Measurements from ENCODE around the gene CACNB4. TPM values are rescaled to one million over a fixed set of nuclear protein-coding genes. Genes with fewer than 3 reads are reported as not detected.
A peak's percentile ranks its signal among the peaks of the same experiment; 100 is the strongest.

The CACNB4 gene
- total RNA-seq, 2 donors from 2014 or later, result 0.93 to 0.95 TPM

DNA sequence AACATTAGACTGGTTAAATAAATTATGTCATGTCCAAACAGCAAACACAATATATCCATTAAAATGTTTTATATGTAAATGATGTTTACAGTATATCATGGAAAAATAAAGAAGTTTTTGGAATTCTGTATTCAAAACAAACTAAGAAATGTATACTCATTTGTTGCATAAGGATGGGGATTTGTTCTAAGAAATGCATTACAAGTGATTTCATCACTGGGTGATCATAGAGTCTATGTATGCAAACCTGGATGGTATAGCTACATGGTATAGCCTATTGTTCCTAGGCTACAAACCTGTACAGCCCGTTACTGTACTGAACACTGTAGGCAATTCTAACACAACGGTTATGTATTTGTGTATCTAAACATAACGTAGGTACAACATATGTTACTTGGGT is 305.7 kb downstream of the CACNB4 start:
- peaks cover 2% of the 10 kb centered on the region for H3K9me3 Mint-ChIP-seq
- WGBS, 2 experiments (ENCODE audit: insufficient coverage in 1 of 2, insufficient read length in 1 of 2), result 98% methylated on average over 3 of the region's 3 CpGs; no CpG with 5 or more reads in 1 of the 2 experiments
- Histone ChIP-seq H3K9ac (ENCODE audit: extremely low read depth, low read length, poor library complexity, severe bottlenecking) (no peak overlapping the region), H3K4me3 (ENCODE audit: low read length) (no peak overlapping the region), H3K27ac (ENCODE audit: low read depth, low read length) (no peak overlapping the region), H3K27me3 (ENCODE audit: control insufficient read depth, insufficient read depth, low read length, poor library complexity, severe bottlenecking) (no peaks in the 10 kb centered on the region), H3K36me3 (ENCODE audit: control insufficient read depth, insufficient read depth, low read length) (peaks cover 16% of the 10 kb centered on the region), H3K4me1 (ENCODE audit: control insufficient read depth, insufficient read depth, low read length) (no peaks in the 10 kb centered on the region), H3K9me3 (ENCODE audit: control insufficient read depth, low read length) (no peaks in the 10 kb centered on the region)
- TF ChIP-seq, protein P1, sequence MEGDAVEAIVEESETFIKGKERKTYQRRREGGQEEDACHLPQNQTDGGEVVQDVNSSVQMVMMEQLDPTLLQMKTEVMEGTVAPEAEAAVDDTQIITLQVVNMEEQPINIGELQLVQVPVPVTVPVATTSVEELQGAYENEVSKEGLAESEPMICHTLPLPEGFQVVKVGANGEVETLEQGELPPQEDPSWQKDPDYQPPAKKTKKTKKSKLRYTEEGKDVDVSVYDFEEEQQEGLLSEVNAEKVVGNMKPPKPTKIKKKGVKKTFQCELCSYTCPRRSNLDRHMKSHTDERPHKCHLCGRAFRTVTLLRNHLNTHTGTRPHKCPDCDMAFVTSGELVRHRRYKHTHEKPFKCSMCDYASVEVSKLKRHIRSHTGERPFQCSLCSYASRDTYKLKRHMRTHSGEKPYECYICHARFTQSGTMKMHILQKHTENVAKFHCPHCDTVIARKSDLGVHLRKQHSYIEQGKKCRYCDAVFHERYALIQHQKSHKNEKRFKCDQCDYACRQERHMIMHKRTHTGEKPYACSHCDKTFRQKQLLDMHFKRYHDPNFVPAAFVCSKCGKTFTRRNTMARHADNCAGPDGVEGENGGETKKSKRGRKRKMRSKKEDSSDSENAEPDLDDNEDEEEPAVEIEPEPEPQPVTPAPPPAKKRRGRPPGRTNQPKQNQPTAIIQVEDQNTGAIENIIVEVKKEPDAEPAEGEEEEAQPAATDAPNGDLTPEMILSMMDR (conservative IDR thresholded peaks at IDR 0.05), result no peak
- no peak overlapping the region for H3K27ac Mint-ChIP-seq
- peaks cover 12% of the 10 kb centered on the region for H3K4me1 Mint-ChIP-seq
- peaks cover 37% of the 10 kb centered on the region for H3K36me3 Mint-ChIP-seq (ENCODE audit: low read depth)
- no peak for DNase-seq
- no peaks in the 10 kb centered on the region for H3K27me3 Mint-ChIP-seq (ENCODE audit: insufficient read depth)
- no peak overlapping the region for H3K4me3 Mint-ChIP-seq

DNA sequence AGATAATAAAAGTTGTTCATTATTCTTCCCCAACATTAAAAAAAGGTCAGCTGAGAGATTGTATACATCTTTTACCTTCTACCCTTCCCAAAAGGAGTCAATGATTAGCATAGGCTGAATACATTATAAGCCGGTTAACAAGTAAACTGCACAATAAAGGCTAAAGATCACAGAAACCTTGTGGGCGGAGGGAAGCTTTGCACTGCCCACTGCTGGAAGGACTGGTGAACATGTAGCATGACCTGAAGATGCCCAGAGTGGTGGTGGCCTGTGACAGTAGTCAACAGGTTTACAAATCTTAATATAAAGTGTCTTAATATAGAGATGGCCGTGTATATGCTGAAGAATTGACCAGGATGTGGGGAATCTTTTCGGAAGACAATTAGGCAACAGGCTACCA is 306.3 kb downstream of the CACNB4 start:
- Histone ChIP-seq H3K9ac (ENCODE audit: extremely low read depth, low read length, poor library complexity, severe bottlenecking) (no peak overlapping the region), H3K27me3 (ENCODE audit: control insufficient read depth, insufficient read depth, low read length, poor library complexity, severe bottlenecking) (no peaks in the 10 kb centered on the region), H3K36me3 (ENCODE audit: control insufficient read depth, insufficient read depth, low read length) (peaks cover 19% of the 10 kb centered on the region), H3K4me1 (ENCODE audit: control insufficient read depth, insufficient read depth, low read length) (no peaks in the 10 kb centered on the region), H3K27ac (ENCODE audit: low read depth, low read length) (no peak overlapping the region), H3K9me3 (ENCODE audit: control insufficient read depth, low read length) (no peaks in the 10 kb centered on the region), H3K4me3 (ENCODE audit: low read length) (no peak overlapping the region)
- Mint-ChIP-seq H3K4me3 (no peak overlapping the region), H3K4me1 (peaks cover 9% of the 10 kb centered on the region), H3K27me3 (ENCODE audit: insufficient read depth) (no peaks in the 10 kb centered on the region), H3K36me3 (ENCODE audit: low read depth) (peaks cover 39% of the 10 kb centered on the region), H3K9me3 (peaks cover 2% of the 10 kb centered on the region), H3K27ac (no peak overlapping the region)
- 96% methylated on average over 4 of the region's 4 CpGs for WGBS, 2 experiments (ENCODE audit: insufficient coverage in 1 of 2, insufficient read length in 1 of 2)
- TF ChIP-seq, protein P1 (conservative IDR thresholded peaks at IDR 0.05), result peak; percentile 62
- no peak for DNase-seq

DNA sequence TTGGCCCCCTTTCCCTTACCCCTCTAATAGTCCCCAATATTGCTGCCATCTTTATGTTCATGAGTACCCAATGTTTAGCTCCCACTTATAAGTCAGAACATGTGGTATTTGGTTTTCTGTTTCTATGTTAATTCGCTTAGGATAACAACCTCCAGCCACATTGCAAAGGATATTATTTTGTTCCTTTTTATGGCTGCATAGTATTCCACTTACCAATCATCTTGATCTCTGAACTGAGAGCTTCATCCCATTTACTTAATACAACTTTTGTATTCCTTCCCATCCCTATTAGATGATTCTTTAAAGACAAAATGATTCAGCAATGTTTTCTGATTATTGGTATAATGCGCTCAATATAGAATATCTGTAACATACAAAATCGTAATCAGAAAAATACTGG is 307.3 kb downstream of the CACNB4 start:
- Mint-ChIP-seq H3K27ac (no peak overlapping the region), H3K36me3 (ENCODE audit: low read depth) (peaks cover 36% of the 10 kb centered on the region), H3K4me1 (peaks cover 2% of the 10 kb centered on the region), H3K27me3 (ENCODE audit: insufficient read depth) (no peaks in the 10 kb centered on the region), H3K4me3 (no peak overlapping the region), H3K9me3 (peaks cover 2% of the 10 kb centered on the region)
- WGBS, 2 experiments (ENCODE audit: insufficient coverage in 1 of 2, insufficient read length in 1 of 2), result 95% methylated on average over 3 of the region's 3 CpGs; no CpG with 5 or more reads in 1 of the 2 experiments
- Histone ChIP-seq H3K9me3 (ENCODE audit: control insufficient read depth, low read length) (no peaks in the 10 kb centered on the region), H3K36me3 (ENCODE audit: control insufficient read depth, insufficient read depth, low read length) (peaks cover 16% of the 10 kb centered on the region), H3K4me3 (ENCODE audit: low read length) (no peak overlapping the region), H3K9ac (ENCODE audit: extremely low read depth, low read length, poor library complexity, severe bottlenecking) (no peak overlapping the region), H3K27ac (ENCODE audit: low read depth, low read length) (no peak overlapping the region), H3K27me3 (ENCODE audit: control insufficient read depth, insufficient read depth, low read length, poor library complexity, severe bottlenecking) (no peaks in the 10 kb centered on the region), H3K4me1 (ENCODE audit: control insufficient read depth, insufficient read depth, low read length) (no peaks in the 10 kb centered on the region)
- TF ChIP-seq, protein P1 (conservative IDR thresholded peaks at IDR 0.05), result no peak
- no peak for DNase-seq

Measured in endodermal cell (in vitro differentiated cells).